GM12878 (cell line): Measurements from ENCODE around the gene SLC5A11. TPM values are rescaled to one million over a fixed set of nuclear protein-coding genes. Genes with fewer than 3 reads are reported as not detected.

ENCODE experiments used
- ATAC-seq: fragments of 200-7000 bp; cut with Tn5 transposase; 3 replicates; pipeline ENCODE4 v1.9.1; 2020; ENCODE audit warnings: mild to moderate bottlenecking, moderate library complexity
- BruUV-seq: library from RNA; stranded (reverse); fragments of 400-500 nt; replicated peaks from 2 replicates; lab custom pipeline; 2021; lab: Mats Ljungman, UMichigan
- CTCF ChIA-PET: fragments of 300-600 bp; sonication (Branson Sonifier 250); formaldehyde crosslinking; extraction: SDS; loops from one replicate; lab custom pipeline; 2021; ENCODE audit warnings: inconsistent platforms; lab: Yijun Ruan, JAX
- POLR2A ChIA-PET: fragments of 350-600 bp; formaldehyde crosslinking; extraction: SDS; loops from one replicate; lab custom pipeline; 2021; ENCODE audit warnings: inconsistent platforms; lab: Charles Lee
- RAD21 ChIA-PET: fragments of 300-600 bp; sonication (Branson Sonifier 250); formaldehyde crosslinking; loops from one replicate; lab custom pipeline; 2023; ENCODE audit warnings: antibody characterized with exemption; ENCODE audit not compliant: unreplicated experiment; lab: Charles Lee
- SMC1A ChIA-PET: fragments of 300-600 bp; sonication (Branson Sonifier 250); formaldehyde crosslinking; loops from one replicate; lab custom pipeline; 2023; ENCODE audit not compliant: unreplicated experiment, uncharacterized antibody; lab: Charles Lee
- DNase-seq: peaks from one replicate; pipeline ENCODE4 v3.0.0-alpha.2; 2011; ENCODE audit warnings: low read depth, low spot score
- FAIRE-seq: peaks from 3 replicates; lab custom pipeline; 2011; peaks lifted over from hg19 to GRCh38; lab: Jason Lieb, UNC
- H2AFZ ChIP-seq: 2 replicates; pipeline ENCODE4 v1.6.0; 2011; ENCODE audit warnings: low read depth, low read length, control low read depth; ENCODE audit not compliant: control insufficient read depth
- H3K27ac ChIP-seq: 2 replicates; pipeline ENCODE4 v1.5.1; 2011; ENCODE audit warnings: control low read depth; ENCODE audit not compliant: control insufficient read depth, insufficient read depth
- H3K27me3 ChIP-seq, 2 experiments: replicated peaks in 1 of 2; 2 replicates each; pipeline versions ENCODE4 v1.6.0 to v1.6.1; 2011; ENCODE audit warnings: low read length in 1 of 2; ENCODE audit not compliant: control insufficient read depth in 2 of 2, insufficient read depth in 2 of 2
- H3K36me3 ChIP-seq, 2 experiments: 2 replicates each; pipeline ENCODE4 v1.5.1; 2011; ENCODE audit warnings: low read length in 1 of 2; ENCODE audit not compliant: control insufficient read depth in 2 of 2, insufficient read depth in 2 of 2
- H3K4me1 ChIP-seq: 2 replicates; pipeline ENCODE4 v1.6.1; 2011; ENCODE audit warnings: mild to moderate bottlenecking, low read length, moderate library complexity, mixed read lengths; ENCODE audit not compliant: control insufficient read depth, insufficient read depth
- H3K4me2 ChIP-seq: 2 replicates; pipeline ENCODE4 v1.6.0; 2011; ENCODE audit warnings: control low read depth; ENCODE audit not compliant: control insufficient read depth, insufficient read depth
- H3K4me3 ChIP-seq: fragments of 200-600 bp; sonication (generic); 2 replicates; pipeline ENCODE4 v1.5.1; 2016
- H3K79me2 ChIP-seq: 2 replicates; pipeline ENCODE4 v1.6.0; 2011; ENCODE audit warnings: low read length; ENCODE audit not compliant: control insufficient read depth, insufficient read depth
- H3K9ac ChIP-seq: 2 replicates; pipeline ENCODE4 v1.8.0; 2011; ENCODE audit warnings: low read length, control low read depth, mixed read lengths; ENCODE audit not compliant: control insufficient read depth, insufficient read depth
- H3K9me3 ChIP-seq: replicated peaks from 3 replicates; pipeline ENCODE4 v1.5.1; 2011; ENCODE audit warnings: mild to moderate bottlenecking, low read length; ENCODE audit not compliant: control insufficient read depth, insufficient read depth
- H4K20me1 ChIP-seq: 2 replicates; pipeline ENCODE4 v1.6.0; 2011; ENCODE audit not compliant: control insufficient read depth, insufficient read depth
- CEBPZ ChIP-seq: fragments of 150-350 bp; IDR thresholded peaks from 2 replicates; pipeline ENCODE4 v1.6.1; 2016; ENCODE audit warnings: low read depth, low read length
- JUNB ChIP-seq: IDR thresholded peaks from 2 replicates; pipeline ENCODE4 v1.6.1; 2016; ENCODE audit warnings: antibody characterized with exemption, mild to moderate bottlenecking
- NBN ChIP-seq: fragments of 450-650 bp; IDR thresholded peaks from 2 replicates; pipeline ENCODE4 v1.6.1; 2016
- RAD51 ChIP-seq: fragments of 450-650 bp; IDR thresholded peaks from 2 replicates; pipeline ENCODE4 v1.6.1; 2016; ENCODE audit warnings: moderate library complexity, mild to moderate bottlenecking, inconsistent platforms
- RCOR1 ChIP-seq: conservative IDR thresholded peaks from 2 replicates; pipeline ENCODE4 v1.6.1; 2012; ENCODE audit warnings: low read depth, low read length, improper control_type of control experiment
- RFX5 ChIP-seq: IDR thresholded peaks from 2 replicates; pipeline ENCODE4 v1.6.1; 2011; ENCODE audit warnings: low read depth, low read length, improper control_type of control experiment
- SP1 ChIP-seq: IDR thresholded peaks from one replicate; pipeline ENCODE4 v1.6.1; 2011; ENCODE audit warnings: low read depth, low read length
- TBL1XR1 ChIP-seq: IDR thresholded peaks from 2 replicates; pipeline ENCODE4 v1.6.1; 2012; ENCODE audit warnings: low read depth, low read length, improper control_type of control experiment
- ZNF217 ChIP-seq: fragments of 450-650 bp; IDR thresholded peaks from 2 replicates; pipeline ENCODE4 v1.6.1; 2017; ENCODE audit warnings: antibody characterized with exemption, mild to moderate bottlenecking
- WGBS: methylation state at CpG from one replicate; pipeline ENCODE4 v1.1.6; 2016; ENCODE audit warnings: low lambda C conversion rate; ENCODE audit not compliant: insufficient replicate concordance, insufficient coverage; ENCODE audit errors: missing lambda C conversion rate; 5-methylcytosine and 5-hydroxymethylcytosine counted together
- in situ Hi-C: fragments of 300-500 bp; cut with MboI; formaldehyde crosslinking; loops from 9 replicates; pipeline ENCODE4 v1.14.3; 2018; ENCODE audit warnings: mixed read lengths
- intact Hi-C: fragments of 100-400 bp; cut with micrococcal nuclease; formaldehyde crosslinking; loops from one replicate; pipeline ENCODE4 v1.14.2; 2022; ENCODE audit not compliant: unreplicated experiment
- polyA plus RNA-seq, 11 experiments: library from polyadenylated mRNA; depleted of rRNA in 4 of 11; unstranded in 6 of 11; stranded (reverse) in 5 of 11; fragments of >200 nt; fragmentation: Nextera tagmentation in 4 of 11; fragmentation: Illumina TruSeq in 1 of 11; extraction: Ambion mirVana in 4 of 11; extraction: Trizol in 1 of 11; gene quantifications; 1 replicate in 1 of 11; 2 replicates in 10 of 11; pipeline versions ENCODE4 v1.2.1 to v1.2.3, GENCODE V29; 2011 to 2016; ENCODE audit warnings: inconsistent platforms in 2 of 11, missing spikeins in 2 of 11, low read depth in 1 of 11
- total RNA-seq, 4 experiments: library from RNA; depleted of rRNA in 3 of 4; stranded (reverse); fragments of >200 nt in 3 of 4; fragmentation: Illumina TruSeq in 1 of 4; extraction: Trizol in 1 of 4; gene quantifications; 2 replicates each; pipeline versions ENCODE4 v1.2.1 to v1.2.3, GENCODE V29; 2013 to 2021
- TF ChIP-seq, protein P1 (sequence below): IDR thresholded peaks from 2 replicates; pipeline ENCODE4 v1.6.1; 2011; ENCODE audit warnings: mild to moderate bottlenecking, low read depth, low read length, moderate library complexity; ENCODE audit not compliant: insufficient replicate concordance
- TF ChIP-seq, protein P2 (sequence below): fragments of 450-650 bp; formaldehyde crosslinking; IDR thresholded peaks from 2 replicates; pipeline ENCODE4 v1.4.0; 2020; ENCODE audit warnings: mild to moderate bottlenecking, moderate library complexity

SLC5A11 gene
- total and polyA plus RNA-seq, 10 of the 15 experiments (the other 5 are each of a cell fraction or from before 2014, with no cell fraction given): 0.10 TPM; not detected in 9

- Histone ChIP-seq H3K9ac (no peak overlapping the region), H3K4me1 (no peaks in the 10 kb centered on the region), H3K4me2 (no peak overlapping the region), H3K4me3 (no peak overlapping the region), H3K9me3 (no peaks in the 10 kb centered on the region), H3K27ac (no peak overlapping the region), H2AFZ (no peak overlapping the region), H4K20me1 (peaks cover 5% of the 10 kb centered on the region), H3K36me3 (peaks cover 38 to 52% of the 10 kb centered on the region in 2 experiments), H3K27me3 (no peaks in the 10 kb centered on the region)
- BruUV-seq: no TSS peak
- DNase-seq: no peak
- in situ Hi-C loops (no loop called here), intact Hi-C loops (no loop called here)
- ATAC-seq: no peak
- SMC1A ChIA-PET: interaction anchor here (0.6 to 1.1 kb wide), 3 partner anchors 11 to 1294 kb away, joined by 3 to 4 read pairs (median 3); no protein-coding TSS in a partner anchor
- 96% methylated on average over 4 of the region's 4 CpGs for WGBS
- CTCF ChIA-PET: interaction anchor here (2.0 kb wide), 1 partner anchor 11 kb away, joined by 5 read pairs; no protein-coding TSS in a partner anchor
- RAD21 ChIA-PET: no interaction called here
- no peak for FAIRE-seq
- POLR2A ChIA-PET: interaction anchor here (1.0 kb wide), 1 partner anchor 9 kb away, joined by 4 read pairs; no protein-coding TSS in a partner anchor
- TF ChIP-seq SP1: no peak
- TF ChIP-seq, protein P1, sequence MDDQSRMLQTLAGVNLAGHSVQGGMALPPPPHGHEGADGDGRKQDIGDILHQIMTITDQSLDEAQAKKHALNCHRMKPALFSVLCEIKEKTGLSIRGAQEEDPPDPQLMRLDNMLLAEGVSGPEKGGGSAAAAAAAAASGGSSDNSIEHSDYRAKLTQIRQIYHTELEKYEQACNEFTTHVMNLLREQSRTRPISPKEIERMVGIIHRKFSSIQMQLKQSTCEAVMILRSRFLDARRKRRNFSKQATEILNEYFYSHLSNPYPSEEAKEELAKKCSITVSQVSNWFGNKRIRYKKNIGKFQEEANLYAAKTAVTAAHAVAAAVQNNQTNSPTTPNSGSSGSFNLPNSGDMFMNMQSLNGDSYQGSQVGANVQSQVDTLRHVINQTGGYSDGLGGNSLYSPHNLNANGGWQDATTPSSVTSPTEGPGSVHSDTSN: no peak
- no peak for TF ChIP-seq CEBPZ
- no peak for TF ChIP-seq RCOR1
- no peak for TF ChIP-seq TBL1XR1
- TF ChIP-seq, protein P2, sequence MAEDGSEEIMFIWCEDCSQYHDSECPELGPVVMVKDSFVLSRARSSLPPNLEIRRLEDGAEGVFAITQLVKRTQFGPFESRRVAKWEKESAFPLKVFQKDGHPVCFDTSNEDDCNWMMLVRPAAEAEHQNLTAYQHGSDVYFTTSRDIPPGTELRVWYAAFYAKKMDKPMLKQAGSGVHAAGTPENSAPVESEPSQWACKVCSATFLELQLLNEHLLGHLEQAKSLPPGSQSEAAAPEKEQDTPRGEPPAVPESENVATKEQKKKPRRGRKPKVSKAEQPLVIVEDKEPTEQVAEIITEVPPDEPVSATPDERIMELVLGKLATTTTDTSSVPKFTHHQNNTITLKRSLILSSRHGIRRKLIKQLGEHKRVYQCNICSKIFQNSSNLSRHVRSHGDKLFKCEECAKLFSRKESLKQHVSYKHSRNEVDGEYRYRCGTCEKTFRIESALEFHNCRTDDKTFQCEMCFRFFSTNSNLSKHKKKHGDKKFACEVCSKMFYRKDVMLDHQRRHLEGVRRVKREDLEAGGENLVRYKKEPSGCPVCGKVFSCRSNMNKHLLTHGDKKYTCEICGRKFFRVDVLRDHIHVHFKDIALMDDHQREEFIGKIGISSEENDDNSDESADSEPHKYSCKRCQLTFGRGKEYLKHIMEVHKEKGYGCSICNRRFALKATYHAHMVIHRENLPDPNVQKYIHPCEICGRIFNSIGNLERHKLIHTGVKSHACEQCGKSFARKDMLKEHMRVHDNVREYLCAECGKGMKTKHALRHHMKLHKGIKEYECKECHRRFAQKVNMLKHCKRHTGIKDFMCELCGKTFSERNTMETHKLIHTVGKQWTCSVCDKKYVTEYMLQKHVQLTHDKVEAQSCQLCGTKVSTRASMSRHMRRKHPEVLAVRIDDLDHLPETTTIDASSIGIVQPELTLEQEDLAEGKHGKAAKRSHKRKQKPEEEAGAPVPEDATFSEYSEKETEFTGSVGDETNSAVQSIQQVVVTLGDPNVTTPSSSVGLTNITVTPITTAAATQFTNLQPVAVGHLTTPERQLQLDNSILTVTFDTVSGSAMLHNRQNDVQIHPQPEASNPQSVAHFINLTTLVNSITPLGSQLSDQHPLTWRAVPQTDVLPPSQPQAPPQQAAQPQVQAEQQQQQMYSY (CRISPR knock-in tag): no peak
- TF ChIP-seq JUNB: no peak
- no peak for TF ChIP-seq RAD51
- no peak for TF ChIP-seq NBN
- no peak for TF ChIP-seq ZNF217
- no peak for TF ChIP-seq RFX5
- TF ChIP-seq, all 136 proteins: peak for 0
- H3K79me2 ChIP-seq: no peaks in the 10 kb centered on the region
These were observed 108.4 kb downstream of the SLC5A11 start for GRCh38 chr16:24954137-24954536.
